ENCODE data around the gene SERPINA3.

SERPINA3 gene

GRCh38 chr14:94612174-94612573 lies at the start of gene SERPINA3:
Gene SERPINA3 (plus strand): TSS chr14:94612391. CDS start chr14:94614442, 2,051 bp downstream.
- no peak within 1 kb of the TSS for H3K27ac Mint-ChIP-seq
- no peak within 1 kb of the TSS for H3K4me3 Mint-ChIP-seq
- H3K36me3 Mint-ChIP-seq = no peaks in the 10 kb centered on the region
- peaks cover 0 to 4% of the 10 kb centered on the region in 2 donors for H3K27me3 Mint-ChIP-seq
- ATAC-seq (replicated peaks) = no peak
- no peaks in the 10 kb centered on the region for H3K4me1 Mint-ChIP-seq
- peaks cover 10 to 13% of the 10 kb centered on the region in 2 donors for H3K9me3 Mint-ChIP-seq
- no peak for DNase-seq

- H3K27ac Mint-ChIP-seq = no peak overlapping the region
- no peak for ATAC-seq (replicated peaks)
- H3K4me1 Mint-ChIP-seq = no peaks in the 10 kb centered on the region
- DNase-seq = no peak
- no peak overlapping the region for H3K4me3 Mint-ChIP-seq
- peaks cover 6 to 21% of the 10 kb centered on the region in 2 donors for H3K27me3 Mint-ChIP-seq
- peaks cover 3 to 13% of the 10 kb centered on the region in 2 donors for H3K9me3 Mint-ChIP-seq
- H3K36me3 Mint-ChIP-seq = no peaks in the 10 kb centered on the region
Measured at GRCh38 chr14:94562941-94563883, 49.0 kb upstream of the SERPINA3 start.

GRCh38 chr14:94564381-94564780 lies 47.8 kb upstream of the SERPINA3 start:
- H3K27me3 Mint-ChIP-seq = peaks cover 3 to 17% of the 10 kb centered on the region in 2 donors
- no peaks in the 10 kb centered on the region for H3K4me1 Mint-ChIP-seq
- H3K9me3 Mint-ChIP-seq = peaks cover 3 to 13% of the 10 kb centered on the region in 2 donors
- DNase-seq = no peak
- H3K36me3 Mint-ChIP-seq = no peaks in the 10 kb centered on the region
- H3K27ac Mint-ChIP-seq = no peak overlapping the region
- no peak overlapping the region for H3K4me3 Mint-ChIP-seq
- ATAC-seq (replicated peaks) = no peak

- DNase-seq = no peak
- Mint-ChIP-seq H3K9me3 (peaks cover 3 to 13% of the 10 kb centered on the region in 2 donors), H3K36me3 (no peaks in the 10 kb centered on the region), H3K27me3 (peaks cover 0 to 6% of the 10 kb centered on the region in 2 donors), H3K4me1 (no peaks in the 10 kb centered on the region), H3K4me3 (no peak overlapping the region), H3K27ac (no peak overlapping the region)
- no peak for ATAC-seq (replicated peaks)
Measured at GRCh38 chr14:94568186-94568585, 44.0 kb upstream of the SERPINA3 start.

- Mint-ChIP-seq H3K4me1 (no peaks in the 10 kb centered on the region), H3K27ac (no peak overlapping the region)
Measured at GRCh38 chr14:94569381-94570001, 42.7 kb upstream of the SERPINA3 start.

GRCh38 chr14:94570002-94570400 lies 42.2 kb upstream of the SERPINA3 start:
- no peak for DNase-seq
- H3K4me3 Mint-ChIP-seq = no peak overlapping the region
- no peak overlapping the region for H3K27ac Mint-ChIP-seq
- H3K27me3 Mint-ChIP-seq = peaks cover 0 to 3% of the 10 kb centered on the region in 2 donors
- no peaks in the 10 kb centered on the region for H3K4me1 Mint-ChIP-seq
- no peak for ATAC-seq (replicated peaks)
- H3K9me3 Mint-ChIP-seq = peaks cover under 1 to 6% of the 10 kb centered on the region in 2 donors
- no peaks in the 10 kb centered on the region for H3K36me3 Mint-ChIP-seq

More at GRCh38 chr14:94569381-94570001, 42.7 kb upstream of the SERPINA3 start:
- Mint-ChIP-seq H3K4me3 (no peak overlapping the region), H3K36me3 (no peaks in the 10 kb centered on the region), H3K9me3 (peaks cover 3 to 10% of the 10 kb centered on the region in 2 donors), H3K27me3 (peaks cover 0 to 3% of the 10 kb centered on the region in 2 donors)
- DNase-seq (no peak), ATAC-seq (replicated peaks) (no peak)

GRCh38 chr14:94570440-94570839 lies 41.8 kb upstream of the SERPINA3 start:
- Mint-ChIP-seq H3K4me1 (no peaks in the 10 kb centered on the region), H3K27ac (no peak overlapping the region), H3K36me3 (no peaks in the 10 kb centered on the region), H3K27me3 (peaks cover 0 to 3% of the 10 kb centered on the region in 2 donors), H3K9me3 (peaks cover 0 to 6% of the 10 kb centered on the region in 2 donors), H3K4me3 (no peak overlapping the region)
- no peak for ATAC-seq (replicated peaks)
- DNase-seq = no peak

- H3K27ac Mint-ChIP-seq = no peak overlapping the region
- H3K27me3 Mint-ChIP-seq = peaks cover 0 to 2% of the 10 kb centered on the region in 2 donors
- no peaks in the 10 kb centered on the region for H3K36me3 Mint-ChIP-seq
- no peaks in the 10 kb centered on the region for H3K4me1 Mint-ChIP-seq
- H3K4me3 Mint-ChIP-seq = no peak overlapping the region
- no peak for ATAC-seq (replicated peaks)
- H3K9me3 Mint-ChIP-seq = peaks cover 0 to 2% of the 10 kb centered on the region in 2 donors
- no peak for DNase-seq
Measured at GRCh38 chr14:94571395-94571794, 40.8 kb upstream of the SERPINA3 start.

- no peak overlapping the region for H3K4me3 Mint-ChIP-seq
- H3K27me3 Mint-ChIP-seq = no peaks in the 10 kb centered on the region
- no peaks in the 10 kb centered on the region for H3K36me3 Mint-ChIP-seq
- no peak overlapping the region for H3K27ac Mint-ChIP-seq
- H3K4me1 Mint-ChIP-seq = no peaks in the 10 kb centered on the region
- DNase-seq = no peak
- H3K9me3 Mint-ChIP-seq = no peaks in the 10 kb centered on the region
- no peak for ATAC-seq (replicated peaks)
Measured at GRCh38 chr14:94571950-94572349, 40.2 kb upstream of the SERPINA3 start.

- Mint-ChIP-seq H3K4me3 (no peak overlapping the region), H3K27me3 (no peaks in the 10 kb centered on the region), H3K9me3 (no peaks in the 10 kb centered on the region), H3K27ac (no peak overlapping the region), H3K36me3 (no peaks in the 10 kb centered on the region), H3K4me1 (no peaks in the 10 kb centered on the region)
- no peak for ATAC-seq (replicated peaks)
- DNase-seq = no peak
Measured at GRCh38 chr14:94572637-94573303, 39.4 kb upstream of the SERPINA3 start.

- Mint-ChIP-seq H3K4me1 (no peaks in the 10 kb centered on the region), H3K27ac (no peak overlapping the region), H3K36me3 (no peaks in the 10 kb centered on the region), H3K9me3 (no peaks in the 10 kb centered on the region), H3K4me3 (no peak overlapping the region), H3K27me3 (no peaks in the 10 kb centered on the region)
- no peak for ATAC-seq (replicated peaks)
- DNase-seq = no peak
Measured at GRCh38 chr14:94573475-94574277, 38.5 kb upstream of the SERPINA3 start.

- no peak for ATAC-seq (replicated peaks)
- DNase-seq = no peak
- H3K27ac Mint-ChIP-seq = no peak overlapping the region
- no peaks in the 10 kb centered on the region for H3K36me3 Mint-ChIP-seq
- no peaks in the 10 kb centered on the region for H3K27me3 Mint-ChIP-seq
- H3K4me3 Mint-ChIP-seq = no peak overlapping the region
- peaks cover 0 to under 1% of the 10 kb centered on the region in 2 donors for H3K9me3 Mint-ChIP-seq
- H3K4me1 Mint-ChIP-seq = no peaks in the 10 kb centered on the region
Measured at GRCh38 chr14:94574336-94574735, 37.9 kb upstream of the SERPINA3 start.

- ATAC-seq (replicated peaks) (no peak), DNase-seq (no peak)
- Mint-ChIP-seq H3K36me3 (no peaks in the 10 kb centered on the region), H3K27ac (no peak overlapping the region), H3K4me1 (no peaks in the 10 kb centered on the region), H3K27me3 (no peaks in the 10 kb centered on the region), H3K4me3 (no peak overlapping the region), H3K9me3 (peaks cover 0 to 1% of the 10 kb centered on the region in 2 donors)
Measured at GRCh38 chr14:94575730-94576585, 36.2 kb upstream of the SERPINA3 start.

All from stimulated activated naive B cell treated with anti-CD40 and anti-IgM and Interleukin-4, amounts not matched to agents 10 μg/mL and 1 μg/mL and 100 μg/mL, for 72 hours (primary cell).